Pancreas (tissue), 10 donors: ENCODE results near the gene RIMS1. TPM values are rescaled to one million over a fixed set of nuclear protein-coding genes. Genes with fewer than 3 reads are reported as not detected.

Experiments used
- ATAC-seq, 4 donors: fragments of 200-7000 bp; cut with Tn5 transposase; one replicate each; pipeline versions ENCODE4 v1.8.0 to v1.9.1; 2020; ENCODE audit warnings: mild to moderate bottlenecking in 4 of 4, moderate library complexity in 4 of 4
- DNase-seq, 6 donors: peaks; one replicate each; pipeline ENCODE4 v3.0.0-alpha.2; 2020
- FAIRE-seq: peaks from 2 replicates; lab custom pipeline; 2012; peaks lifted over from hg19 to GRCh38; lab: Jason Lieb, UNC
- H3K27ac ChIP-seq, 4 donors: fragments of 200-600 bp; sonication (generic); 1 replicate in 3 of 4; 2 replicates in 1 of 4; pipeline versions ENCODE4 v1.5.0 to v1.8.0; 2020
- H3K27me3 ChIP-seq, 4 donors: fragments of 200-600 bp; one replicate each; pipeline ENCODE4 v1.8.0; 2021
- H3K36me3 ChIP-seq, 3 donors: fragments of 200-600 bp; sonication (generic) in 1 of 3; one replicate each; pipeline versions ENCODE4 v1.5.0 to v1.8.0; 2020 to 2021
- H3K4me1 ChIP-seq, 3 donors: fragments of 200-600 bp; one replicate each; pipeline ENCODE4 v1.8.0; 2021
- H3K4me3 ChIP-seq, 4 donors: fragments of 200-600 bp; sonication (generic) in 2 of 4; one replicate each; pipeline versions ENCODE4 v1.5.0 to v1.8.0; 2020 to 2021
- H3K9me3 ChIP-seq, 4 donors: fragments of 200-600 bp; one replicate each; pipeline ENCODE4 v1.8.0; 2021
- WGBS, 2 donors: extraction: QIAGEN DNeasy Blood & Tissue Kit; methylation state at CpG; one replicate each; pipeline ENCODE4 v1.1.7; 2013; 5-methylcytosine and 5-hydroxymethylcytosine counted together
- intact Hi-C, 3 donors: fragments of 100-400 bp; cut with DNase I; formaldehyde crosslinking; loops; one replicate each; pipeline versions ENCODE4 v1.11.1 to v1.14.2; 2022
- polyA plus RNA-seq, 2 donors: library from polyadenylated mRNA; stranded (reverse); fragments of 200-250 nt; gene quantifications; one replicate each; pipeline ENCODE4 v1.2.3, GENCODE V29; 2013
- total RNA-seq, 6 donors: library from RNA; stranded (reverse); fragmentation: NEBNext Ultra II Directional in 4 of 6; extraction: Animal tissue kit (Norgen Biotek cat#: 25700) in 4 of 6; gene quantifications; one replicate each; pipeline versions ENCODE4 v1.2.1 to v1.2.4, GENCODE V29; 2021 to 2023
- TF ChIP-seq, protein P1 (sequence below), 4 donors: fragments of 200-600 bp; sonication (generic) in 3 of 4; IDR thresholded peaks; one replicate each; pipeline versions ENCODE4 v1.5.0 to v1.8.0; 2021; ENCODE audit warnings: antibody characterized with exemption in 4 of 4
- donor health status: healthy with polysubstance abuse.
- donor health status: DM: no; HTN: no; CAD: no; lungs with moderate emphysema.
- donor health status: DM: no; HTN: no; CAD: no.
- donor health status: control.
- donor health status: control.
- donor health status: Bipolar disorder and iron deficiency.
- donor health status: DM: yes; HTN: yes; CAD: no.
- donor health status: DM: no; HTN: no; CAD: no.
- donor health status: DM: no; HTN: no; CAD: no.
- donor health status: DM: yes; HTN: yes; CAD: no.

RIMS1 gene
- total and polyA plus RNA-seq, 8 donors = 0.12 to 5.7 (median 3.7) TPM

GRCh38 chr6:72040111-72040510 is 153.8 kb downstream of the RIMS1 start:
- H3K9me3 ChIP-seq = no peaks in the 10 kb centered on the region
- no peaks in the 10 kb centered on the region for H3K36me3 ChIP-seq
- H3K4me3 ChIP-seq = no peak overlapping the region
- H3K27me3 ChIP-seq = no peaks in the 10 kb centered on the region
- H3K4me1 ChIP-seq = no peaks in the 10 kb centered on the region
- DNase-seq (no peak), ATAC-seq (no peak), FAIRE-seq (no peak)
- TF ChIP-seq, protein P1, sequence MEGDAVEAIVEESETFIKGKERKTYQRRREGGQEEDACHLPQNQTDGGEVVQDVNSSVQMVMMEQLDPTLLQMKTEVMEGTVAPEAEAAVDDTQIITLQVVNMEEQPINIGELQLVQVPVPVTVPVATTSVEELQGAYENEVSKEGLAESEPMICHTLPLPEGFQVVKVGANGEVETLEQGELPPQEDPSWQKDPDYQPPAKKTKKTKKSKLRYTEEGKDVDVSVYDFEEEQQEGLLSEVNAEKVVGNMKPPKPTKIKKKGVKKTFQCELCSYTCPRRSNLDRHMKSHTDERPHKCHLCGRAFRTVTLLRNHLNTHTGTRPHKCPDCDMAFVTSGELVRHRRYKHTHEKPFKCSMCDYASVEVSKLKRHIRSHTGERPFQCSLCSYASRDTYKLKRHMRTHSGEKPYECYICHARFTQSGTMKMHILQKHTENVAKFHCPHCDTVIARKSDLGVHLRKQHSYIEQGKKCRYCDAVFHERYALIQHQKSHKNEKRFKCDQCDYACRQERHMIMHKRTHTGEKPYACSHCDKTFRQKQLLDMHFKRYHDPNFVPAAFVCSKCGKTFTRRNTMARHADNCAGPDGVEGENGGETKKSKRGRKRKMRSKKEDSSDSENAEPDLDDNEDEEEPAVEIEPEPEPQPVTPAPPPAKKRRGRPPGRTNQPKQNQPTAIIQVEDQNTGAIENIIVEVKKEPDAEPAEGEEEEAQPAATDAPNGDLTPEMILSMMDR (IDR thresholded peaks at IDR 0.05) = no peak
- H3K27ac ChIP-seq = no peak overlapping the region
- intact Hi-C loops = no loop called here

- intact Hi-C loops = no loop called here
- H3K4me1 ChIP-seq = no peaks in the 10 kb centered on the region
- DNase-seq = no peak
- TF ChIP-seq, protein P1 (IDR thresholded peaks at IDR 0.05) = no peak
- H3K27me3 ChIP-seq = no peaks in the 10 kb centered on the region
- no peak overlapping the region for H3K4me3 ChIP-seq
- no peak overlapping the region for H3K27ac ChIP-seq
- FAIRE-seq = no peak
- ATAC-seq = no peak
- no peaks in the 10 kb centered on the region for H3K9me3 ChIP-seq
- H3K36me3 ChIP-seq = no peaks in the 10 kb centered on the region
- WGBS, 2 donors = 69 to 70% methylated on average over 2 of the region's 2 CpGs
These were observed 155.7 kb downstream of the RIMS1 start for GRCh38 chr6:72042088-72042487.

- FAIRE-seq (no peak), ATAC-seq (no peak), DNase-seq (no peak)
- 48 to 65% methylated on average over 2 of the region's 2 CpGs for WGBS, 2 donors
- Histone ChIP-seq H3K9me3 (no peaks in the 10 kb centered on the region), H3K36me3 (no peaks in the 10 kb centered on the region), H3K27me3 (no peaks in the 10 kb centered on the region), H3K4me1 (no peaks in the 10 kb centered on the region), H3K4me3 (no peak overlapping the region), H3K27ac (no peak overlapping the region)
- intact Hi-C loops = no loop called here
- TF ChIP-seq, protein P1 (IDR thresholded peaks at IDR 0.05) = no peak
These were observed 161.7 kb downstream of the RIMS1 start for GRCh38 chr6:72048080-72048479.

- DNase-seq (no peak), FAIRE-seq (no peak), ATAC-seq (no peak)
- TF ChIP-seq, protein P1 (IDR thresholded peaks at IDR 0.05) = no peak
- H3K27ac ChIP-seq = no peak overlapping the region
- no peaks in the 10 kb centered on the region for H3K36me3 ChIP-seq
- H3K4me3 ChIP-seq = no peak overlapping the region
- H3K27me3 ChIP-seq = no peaks in the 10 kb centered on the region
- intact Hi-C loops = no loop called here
- no peaks in the 10 kb centered on the region for H3K9me3 ChIP-seq
- 82 to 84% methylated on average over 3 of the region's 3 CpGs for WGBS, 2 donors
- no peaks in the 10 kb centered on the region for H3K4me1 ChIP-seq
These were observed 163.0 kb downstream of the RIMS1 start for GRCh38 chr6:72049376-72049775.

GRCh38 chr6:72061286-72061685 is 174.9 kb downstream of the RIMS1 start:
- DNase-seq (no peak), FAIRE-seq (no peak), ATAC-seq (no peak)
- Histone ChIP-seq H3K36me3 (no peaks in the 10 kb centered on the region), H3K27ac (no peak overlapping the region), H3K4me1 (no peaks in the 10 kb centered on the region), H3K4me3 (no peak overlapping the region), H3K27me3 (no peaks in the 10 kb centered on the region), H3K9me3 (no peaks in the 10 kb centered on the region)
- intact Hi-C loops = no loop called here
- 43 to 45% methylated on average over 6 of the region's 6 CpGs for WGBS, 2 donors
- TF ChIP-seq, protein P1 (IDR thresholded peaks at IDR 0.05) = no peak
